Stomach smooth muscle (tissue), 2 donors: ENCODE data around the gene CACNG4.

Experiments used
- H3K27ac ChIP-seq: one replicate; pipeline ENCODE4 v1.7.0; 2013; ENCODE audit warnings: mild to moderate bottlenecking, low read length, inconsistent platforms
- H3K27me3 ChIP-seq, 2 donors: one replicate each; pipeline ENCODE4 v1.7.0; 2013; ENCODE audit warnings: low read length in 2 of 2; ENCODE audit not compliant: insufficient read depth in 2 of 2, control insufficient read depth in 1 of 2
- H3K36me3 ChIP-seq, 2 donors: one replicate each; pipeline ENCODE4 v1.7.0; 2013; ENCODE audit warnings: low read length in 2 of 2; ENCODE audit not compliant: control insufficient read depth in 2 of 2, insufficient read depth in 2 of 2
- H3K4me1 ChIP-seq: one replicate; pipeline ENCODE4 v1.7.0; 2013; ENCODE audit warnings: low read length; ENCODE audit not compliant: control insufficient read depth, insufficient read depth
- H3K4me3 ChIP-seq, 2 donors: one replicate each; pipeline ENCODE4 v1.7.0; 2013; ENCODE audit warnings: low read length in 2 of 2
- H3K9ac ChIP-seq, 2 donors: one replicate each; pipeline ENCODE4 v1.7.0; 2013; ENCODE audit warnings: low read length in 2 of 2, mild to moderate bottlenecking in 1 of 2
- H3K9me3 ChIP-seq, 2 donors: one replicate each; pipeline ENCODE4 v1.7.0; 2013; ENCODE audit warnings: low read length in 2 of 2; ENCODE audit not compliant: control insufficient read depth in 2 of 2
- donor health status: healthy.
- donor health status: Pancreatic carcinoma.

Gene CACNG4

GRCh38 chr17:67051837-67052236 lies 87.3 kb downstream of the CACNG4 start:
- H3K4me3 ChIP-seq, result no peak overlapping the region
- H3K9me3 ChIP-seq, result peaks cover 0 to 9% of the 10 kb centered on the region in 2 donors
- H3K27ac ChIP-seq, result no peak overlapping the region
- no peak overlapping the region for H3K9ac ChIP-seq
- no peaks in the 10 kb centered on the region for H3K4me1 ChIP-seq
- no peaks in the 10 kb centered on the region for H3K36me3 ChIP-seq
- H3K27me3 ChIP-seq, result no peaks in the 10 kb centered on the region

- H3K9ac ChIP-seq, result no peak overlapping the region
- no peaks in the 10 kb centered on the region for H3K27me3 ChIP-seq
- H3K4me1 ChIP-seq, result no peaks in the 10 kb centered on the region
- no peaks in the 10 kb centered on the region for H3K36me3 ChIP-seq
- no peak overlapping the region for H3K4me3 ChIP-seq
- peaks cover 0 to 9% of the 10 kb centered on the region in 2 donors for H3K9me3 ChIP-seq
- no peak overlapping the region for H3K27ac ChIP-seq
These were observed 88.4 kb downstream of the CACNG4 start for GRCh38 chr17:67052720-67053437.

- Histone ChIP-seq H3K4me3 (no peak overlapping the region), H3K27ac (no peak overlapping the region), H3K9me3 (peaks cover 0 to 9% of the 10 kb centered on the region in 2 donors), H3K4me1 (no peaks in the 10 kb centered on the region), H3K36me3 (no peaks in the 10 kb centered on the region), H3K9ac (no peak overlapping the region), H3K27me3 (no peaks in the 10 kb centered on the region)
These were observed 89.0 kb downstream of the CACNG4 start for GRCh38 chr17:67053438-67054000.

GRCh38 chr17:67054011-67054591 lies 89.6 kb downstream of the CACNG4 start:
- H3K4me1 ChIP-seq, result no peaks in the 10 kb centered on the region
- no peaks in the 10 kb centered on the region for H3K27me3 ChIP-seq
- peaks cover 0 to 6% of the 10 kb centered on the region in 2 donors for H3K9me3 ChIP-seq
- H3K9ac ChIP-seq, result no peak overlapping the region
- no peak overlapping the region for H3K27ac ChIP-seq
- no peak overlapping the region for H3K4me3 ChIP-seq
- no peaks in the 10 kb centered on the region for H3K36me3 ChIP-seq

- no peaks in the 10 kb centered on the region for H3K4me1 ChIP-seq
- no peak overlapping the region for H3K4me3 ChIP-seq
- peaks cover 0 to 3% of the 10 kb centered on the region in 2 donors for H3K9me3 ChIP-seq
- no peak overlapping the region for H3K9ac ChIP-seq
- no peaks in the 10 kb centered on the region for H3K36me3 ChIP-seq
- no peaks in the 10 kb centered on the region for H3K27me3 ChIP-seq
- H3K27ac ChIP-seq, result no peak overlapping the region
These were observed 90.1 kb downstream of the CACNG4 start for GRCh38 chr17:67054608-67055007.

- H3K4me1 ChIP-seq, result no peaks in the 10 kb centered on the region
- H3K36me3 ChIP-seq, result no peaks in the 10 kb centered on the region
- peaks cover 0 to 1% of the 10 kb centered on the region in 2 donors for H3K9me3 ChIP-seq
- no peak overlapping the region for H3K9ac ChIP-seq
- H3K4me3 ChIP-seq, result no peak overlapping the region
- H3K27ac ChIP-seq, result no peak overlapping the region
- H3K27me3 ChIP-seq, result no peaks in the 10 kb centered on the region
These were observed 90.5 kb downstream of the CACNG4 start for GRCh38 chr17:67055041-67055443.

GRCh38 chr17:67055811-67056745 lies 91.6 kb downstream of the CACNG4 start:
- H3K27ac ChIP-seq, result no peak overlapping the region
- H3K4me3 ChIP-seq, result no peak overlapping the region

GRCh38 chr17:67056746-67057490 lies 92.4 kb downstream of the CACNG4 start:
- no peak overlapping the region for H3K9ac ChIP-seq
- H3K9me3 ChIP-seq, result no peaks in the 10 kb centered on the region
- no peaks in the 10 kb centered on the region for H3K27me3 ChIP-seq
- no peaks in the 10 kb centered on the region for H3K4me1 ChIP-seq
- H3K4me3 ChIP-seq, result no peak overlapping the region
- no peak overlapping the region for H3K27ac ChIP-seq
- no peaks in the 10 kb centered on the region for H3K36me3 ChIP-seq

More at GRCh38 chr17:67055811-67056745, 91.6 kb downstream of the CACNG4 start:
- Histone ChIP-seq H3K9me3 (no peaks in the 10 kb centered on the region), H3K27me3 (no peaks in the 10 kb centered on the region), H3K9ac (no peak overlapping the region), H3K36me3 (no peaks in the 10 kb centered on the region), H3K4me1 (no peaks in the 10 kb centered on the region)

- Histone ChIP-seq H3K9me3 (no peaks in the 10 kb centered on the region), H3K4me3 (no peak overlapping the region), H3K27ac (no peak overlapping the region), H3K36me3 (peaks cover 0 to under 1% of the 10 kb centered on the region in 2 donors), H3K9ac (no peak overlapping the region), H3K27me3 (no peaks in the 10 kb centered on the region), H3K4me1 (no peaks in the 10 kb centered on the region)
These were observed 93.5 kb downstream of the CACNG4 start for GRCh38 chr17:67058036-67058435.

- H3K9me3 ChIP-seq, result no peaks in the 10 kb centered on the region
- H3K4me3 ChIP-seq, result no peak overlapping the region
- no peak overlapping the region for H3K27ac ChIP-seq
- no peaks in the 10 kb centered on the region for H3K27me3 ChIP-seq
- H3K36me3 ChIP-seq, result peaks cover 0 to 2% of the 10 kb centered on the region in 2 donors
- H3K9ac ChIP-seq, result no peak overlapping the region
- H3K4me1 ChIP-seq, result no peaks in the 10 kb centered on the region
These were observed 94.9 kb downstream of the CACNG4 start for GRCh38 chr17:67059372-67059771.
